ENCODE measurements around the gene RNF144A. TPM values are rescaled to one million over a fixed set of nuclear protein-coding genes. Genes with fewer than 3 reads are reported as not detected.

RNF144A gene
- total and polyA plus RNA-seq, 11 donors, result 3.5 to 27.2 (median 11.9) TPM

GRCh38 chr2:6883448-6884122 is 33.6 kb upstream of the RNF144A start:
- Histone ChIP-seq H3K4me3 (no peak overlapping the region), H3K27ac (peak overlapping the region in 6 of 12 donors; percentile 0 to 44 (median 40)), H3K36me3 (peaks cover 0 to 33% (median 6%) of the 10 kb centered on the region in 9 donors), H3K27me3 (no peaks in the 10 kb centered on the region), H3K4me1 (peaks cover 0 to 56% (median 15%) of the 10 kb centered on the region in 12 donors), H3K9me3 (no peaks in the 10 kb centered on the region)
- DNase-seq (peak in 3 of 5 donors; percentile 32 to 53 (median 51)), ATAC-seq (peak in 3 of 4 donors; percentile 23 to 72 (median 55))
- TF ChIP-seq CTCF (IDR thresholded peaks at IDR 0.05) (no peak), POLR2A (IDR thresholded peaks at IDR 0.05) (no peak)
- WGBS, 4 donors, result 48 to 65% (median 58%) methylated on average over 7 of the region's 7 CpGs
- intact Hi-C loops (cut with DNase I), result no loop called here

GRCh38 chr2:6885551-6885950 is 31.7 kb upstream of the RNF144A start:
- Histone ChIP-seq H3K4me1 (peaks cover 0 to 38% (median 15%) of the 10 kb centered on the region in 12 donors), H3K4me3 (no peak overlapping the region), H3K27ac (no peak overlapping the region), H3K27me3 (no peaks in the 10 kb centered on the region), H3K9me3 (no peaks in the 10 kb centered on the region), H3K36me3 (peaks cover 0 to 51% (median 6%) of the 10 kb centered on the region in 9 donors)
- DNase-seq (no peak), ATAC-seq (no peak)
- intact Hi-C loops (cut with DNase I), result no loop called here
- TF ChIP-seq POLR2A (IDR thresholded peaks at IDR 0.05), result no peak
- no peak for TF ChIP-seq CTCF (IDR thresholded peaks at IDR 0.05)
- WGBS, 4 donors, result 87 to 92% (median 88%) methylated on average over 2 of the region's 2 CpGs

- TF ChIP-seq POLR2A (IDR thresholded peaks at IDR 0.05), result no peak
- TF ChIP-seq CTCF (IDR thresholded peaks at IDR 0.05), result no peak
- H3K27me3 ChIP-seq, result no peaks in the 10 kb centered on the region
- DNase-seq (no peak), ATAC-seq (no peak)
- H3K27ac ChIP-seq, result no peak overlapping the region
- H3K4me3 ChIP-seq, result no peak overlapping the region
- peaks cover 0 to 34% (median 14%) of the 10 kb centered on the region in 12 donors for H3K4me1 ChIP-seq
- intact Hi-C loops (cut with DNase I), result no loop called here
- 84 to 88% (median 86%) methylated on average over 3 of the region's 3 CpGs for WGBS, 4 donors
- peaks cover 0 to 56% (median 6%) of the 10 kb centered on the region in 9 donors for H3K36me3 ChIP-seq
- H3K9me3 ChIP-seq, result no peaks in the 10 kb centered on the region
These were observed 31.2 kb upstream of the RNF144A start for GRCh38 chr2:6885968-6886367.

DNA sequence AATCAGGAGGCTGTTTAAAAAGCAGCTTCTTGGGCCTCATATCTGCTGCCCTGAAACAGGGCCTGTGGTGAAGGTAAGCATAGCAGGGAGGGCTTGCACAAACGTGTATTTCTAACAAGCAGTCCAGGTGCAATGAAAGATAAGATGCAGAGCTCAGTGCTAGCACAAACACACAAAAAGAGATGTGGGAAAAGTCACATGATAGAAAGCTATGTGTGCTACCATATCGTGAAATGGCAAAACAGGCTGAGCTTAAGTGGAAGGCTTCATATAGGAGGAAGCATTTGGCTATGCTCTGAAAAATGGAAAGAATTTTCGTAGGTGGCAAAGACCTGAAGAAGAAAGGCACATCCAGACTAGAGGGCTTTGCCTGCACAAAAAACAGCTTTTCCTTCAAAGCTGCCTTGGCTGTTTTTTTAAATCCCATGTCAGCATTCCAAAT is 29.4 kb upstream of the RNF144A start:
- WGBS, 4 donors, result 77 to 90% (median 80%) methylated on average over 3 of the region's 3 CpGs
- Histone ChIP-seq H3K27ac (no peak overlapping the region), H3K4me1 (peaks cover 0 to 18% (median 10%) of the 10 kb centered on the region in 12 donors), H3K4me3 (no peak overlapping the region), H3K36me3 (peaks cover 0 to 74% (median 6%) of the 10 kb centered on the region in 9 donors), H3K27me3 (no peaks in the 10 kb centered on the region), H3K9me3 (no peaks in the 10 kb centered on the region)
- ATAC-seq (no peak), DNase-seq (no peak)
- TF ChIP-seq POLR2A (IDR thresholded peaks at IDR 0.05) (no peak), CTCF (IDR thresholded peaks at IDR 0.05) (no peak)
- intact Hi-C loops (cut with DNase I), result no loop called here
